Sigmoid colon (tissue), 7 donors: ENCODE results near the gene TUBA4B. TPM values are rescaled to one million over a fixed set of nuclear protein-coding genes. Genes with fewer than 3 reads are reported as not detected.
A peak's percentile ranks its signal among the peaks of the same experiment; 100 is the strongest.

Experiments
- DNase-seq: peaks from one replicate; pipeline ENCODE4 v3.0.0-alpha.2; 2019
- H3K27ac ChIP-seq, 4 donors: fragments of 200-600 bp; sonication (generic); one replicate each; pipeline ENCODE4 v1.5.1; 2016 to 2019; ENCODE audit warnings: mild to moderate bottlenecking in 1 of 4
- H3K27me3 ChIP-seq, 3 donors: fragments of 200-600 bp; sonication (generic); one replicate each; pipeline ENCODE4 v1.5.1; 2019; ENCODE audit warnings: mild to moderate bottlenecking in 1 of 3
- H3K36me3 ChIP-seq, 4 donors: fragments of 200-600 bp; sonication (generic); one replicate each; pipeline ENCODE4 v1.5.1; 2016 to 2019
- H3K4me1 ChIP-seq, 4 donors: fragments of 200-600 bp; sonication (generic); one replicate each; pipeline ENCODE4 v1.5.1; 2017 to 2019
- H3K4me3 ChIP-seq, 4 donors: fragments of 200-600 bp; sonication (generic); one replicate each; pipeline ENCODE4 v1.5.1; 2017 to 2019; ENCODE audit warnings: mild to moderate bottlenecking in 2 of 4, moderate library complexity in 1 of 4
- H3K9me3 ChIP-seq, 4 donors: fragments of 200-600 bp in 3 of 4; sonication (generic) in 3 of 4; one replicate each; pipeline versions ENCODE4 v1.5.1 to v1.6.1; 2013 to 2019
- CTCF ChIP-seq, 4 experiments: fragments of 450-650 bp in 3 of 4; fragments of 200-600 bp in 1 of 4; IDR thresholded peaks; one replicate each; pipeline ENCODE4 v1.5.1; 2016 to 2019; ENCODE audit warnings: antibody characterized with exemption in 4 of 4, mild to moderate bottlenecking in 3 of 4, moderate library complexity in 2 of 4
- EP300 ChIP-seq, 4 donors: sonication (generic); formaldehyde crosslinking; IDR thresholded peaks; one replicate each; pipeline ENCODE4 v1.6.1; 2017; ENCODE audit warnings: antibody characterized with exemption in 4 of 4
- POLR2A ChIP-seq, 2 donors: fragments of 450-650 bp; IDR thresholded peaks; one replicate each; pipeline ENCODE4 v1.6.1; 2016; ENCODE audit warnings: antibody characterized with exemption in 2 of 2, mild to moderate bottlenecking in 2 of 2, moderate library complexity in 2 of 2
- POLR2AphosphoS5 ChIP-seq, 4 donors: sonication (generic); formaldehyde crosslinking; IDR thresholded peaks; one replicate each; pipeline ENCODE4 v1.6.1; 2017; ENCODE audit warnings: antibody characterized with exemption in 4 of 4
- WGBS, 2 donors: extraction: QIAGEN DNeasy Blood & Tissue Kit; methylation state at CpG; one replicate each; pipeline ENCODE4 v1.1.7; 2013; 5-methylcytosine and 5-hydroxymethylcytosine counted together
- intact Hi-C: fragments of 100-400 bp; cut with DNase I; formaldehyde crosslinking; loops from one replicate; pipeline ENCODE4 v1.15.1; 2023
- polyA plus RNA-seq, 3 donors: library from polyadenylated mRNA; stranded (reverse); fragments of 200-250 nt; gene quantifications; one replicate each; pipeline ENCODE4 v1.2.3, GENCODE V29; 2013
- total RNA-seq, 4 donors: library from RNA; depleted of rRNA; stranded (reverse); fragments of >200 nt; gene quantifications; one replicate each; pipeline ENCODE4 v1.1.0, GENCODE V29; 2016
- donor health status: healthy with polysubstance abuse.
- donor health status: Bipolar disorder and iron deficiency.
- donor health status: healthy.

TUBA4B gene
- total and polyA plus RNA-seq, 7 donors, result not detected

DNA sequence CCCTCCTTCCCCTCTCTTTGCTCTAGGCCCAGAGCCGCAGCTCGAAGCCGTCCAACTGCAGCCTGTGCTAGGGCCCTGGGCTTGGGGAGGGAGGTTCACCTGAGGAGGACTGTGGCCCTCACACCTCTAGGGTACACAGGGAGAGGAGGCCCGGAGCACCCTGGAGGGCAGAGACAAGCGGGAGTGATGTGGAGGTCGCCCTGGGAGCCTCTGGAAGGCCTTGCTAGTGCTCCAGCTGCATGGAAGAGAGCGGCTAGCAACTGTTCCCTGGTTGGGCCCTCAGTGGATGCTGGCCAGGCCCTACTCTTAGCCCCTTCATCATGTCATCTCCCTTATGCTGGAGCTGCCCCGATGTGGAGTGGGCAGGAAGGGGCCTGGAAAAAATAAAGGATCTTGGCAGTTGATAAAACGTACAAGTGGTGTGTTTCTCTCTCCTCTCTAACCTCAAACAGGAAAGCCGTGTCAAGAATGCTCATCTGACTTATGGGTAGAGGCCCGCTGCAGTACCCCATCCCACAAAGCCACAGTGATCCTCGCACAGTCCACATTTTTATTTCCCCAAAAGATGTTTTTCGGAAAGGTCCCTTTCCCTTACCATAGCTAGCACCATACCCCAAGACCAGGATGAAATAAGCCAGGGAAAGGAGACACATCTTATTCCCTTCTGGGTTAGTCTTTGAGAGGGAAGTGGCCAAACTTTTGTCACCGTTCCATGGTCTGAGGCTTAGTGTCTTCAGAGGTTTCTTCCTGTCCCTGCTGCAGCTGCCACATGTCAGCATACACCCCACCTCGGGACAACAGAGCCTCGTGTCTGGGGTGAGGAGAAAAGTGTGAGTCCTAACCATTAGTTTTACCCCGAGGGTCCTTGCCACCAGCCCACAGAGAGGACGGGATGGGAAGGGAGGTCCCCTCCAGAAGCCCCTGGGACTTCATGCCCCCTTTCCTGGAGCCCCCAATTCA, 43.5 kb upstream of the TUBA4B start:
- peaks cover 9 to 58% (median 34%) of the 10 kb centered on the region in 4 donors for H3K36me3 ChIP-seq
- TF ChIP-seq EP300 (IDR thresholded peaks at IDR 0.05) (no peak), CTCF (IDR thresholded peaks at IDR 0.05) (no peak), POLR2AphosphoS5 (IDR thresholded peaks at IDR 0.05) (no peak), POLR2A (IDR thresholded peaks at IDR 0.05) (no peak)
- H3K4me1 ChIP-seq, result peaks cover 0 to 22% (median 19%) of the 10 kb centered on the region in 4 donors
- no peak overlapping the region for H3K27ac ChIP-seq
- WGBS, 2 donors, result 71 to 87% methylated on average over 18 of the region's 18 CpGs
- no peaks in the 10 kb centered on the region for H3K9me3 ChIP-seq
- no peaks in the 10 kb centered on the region for H3K27me3 ChIP-seq
- no peak overlapping the region for H3K4me3 ChIP-seq
- DNase-seq, result peak; percentile 63
- intact Hi-C loops, result no loop called here

- peak; percentile 60 for DNase-seq
- WGBS, 2 donors, result 95 to 96% methylated on average over 24 of the region's 24 CpGs
- H3K27ac ChIP-seq, result no peak overlapping the region
- TF ChIP-seq CTCF (IDR thresholded peaks at IDR 0.05), result no peak
- TF ChIP-seq POLR2A (IDR thresholded peaks at IDR 0.05), result no peak
- TF ChIP-seq POLR2AphosphoS5 (IDR thresholded peaks at IDR 0.05), result no peak
- no peak for TF ChIP-seq EP300 (IDR thresholded peaks at IDR 0.05)
- H3K9me3 ChIP-seq, result no peaks in the 10 kb centered on the region
- peaks cover 9 to 63% (median 41%) of the 10 kb centered on the region in 4 donors for H3K36me3 ChIP-seq
- no peak overlapping the region for H3K4me3 ChIP-seq
- H3K4me1 ChIP-seq, result peaks cover 0 to 22% (median 19%) of the 10 kb centered on the region in 4 donors
- H3K27me3 ChIP-seq, result no peaks in the 10 kb centered on the region
- intact Hi-C loops, result no loop called here
Measured at GRCh38 chr2:219210196-219210885, 42.7 kb upstream of the TUBA4B start.

DNA sequence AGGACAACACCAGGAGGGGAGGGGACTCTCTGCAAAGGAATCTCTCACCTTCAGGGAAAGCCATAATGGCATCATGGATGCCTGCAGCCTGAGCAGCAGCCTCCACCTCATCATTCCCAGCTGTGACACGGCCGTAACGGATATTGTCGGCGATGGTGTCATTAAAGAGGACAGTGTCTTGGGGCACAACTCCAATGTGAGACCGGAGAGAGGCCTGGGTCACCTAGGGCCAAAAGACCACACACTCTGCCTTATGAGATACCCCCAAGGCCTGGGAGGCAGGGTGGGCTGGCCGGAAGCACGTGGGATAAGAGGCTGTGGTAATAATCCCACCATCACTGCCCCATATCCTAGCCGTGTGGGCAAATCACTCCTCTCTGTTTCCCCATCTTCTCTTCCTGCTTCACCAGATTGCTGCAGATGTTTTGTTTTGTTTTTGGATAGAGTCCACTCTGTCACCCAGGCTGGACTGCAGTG, 42.1 kb upstream of the TUBA4B start:
- no peak for TF ChIP-seq CTCF (IDR thresholded peaks at IDR 0.05)
- no peak for TF ChIP-seq POLR2A (IDR thresholded peaks at IDR 0.05)
- TF ChIP-seq POLR2AphosphoS5 (IDR thresholded peaks at IDR 0.05), result no peak
- TF ChIP-seq EP300 (IDR thresholded peaks at IDR 0.05), result no peak
- intact Hi-C loops, result no loop called here
- Histone ChIP-seq H3K4me3 (no peak overlapping the region), H3K9me3 (no peaks in the 10 kb centered on the region), H3K4me1 (peaks cover 0 to 20% (median 18%) of the 10 kb centered on the region in 4 donors), H3K36me3 (peaks cover 9 to 63% (median 44%) of the 10 kb centered on the region in 4 donors), H3K27me3 (no peaks in the 10 kb centered on the region), H3K27ac (no peak overlapping the region)
- WGBS, 2 donors, result 90 to 93% methylated on average over 9 of the region's 9 CpGs
- DNase-seq, result no peak

DNA sequence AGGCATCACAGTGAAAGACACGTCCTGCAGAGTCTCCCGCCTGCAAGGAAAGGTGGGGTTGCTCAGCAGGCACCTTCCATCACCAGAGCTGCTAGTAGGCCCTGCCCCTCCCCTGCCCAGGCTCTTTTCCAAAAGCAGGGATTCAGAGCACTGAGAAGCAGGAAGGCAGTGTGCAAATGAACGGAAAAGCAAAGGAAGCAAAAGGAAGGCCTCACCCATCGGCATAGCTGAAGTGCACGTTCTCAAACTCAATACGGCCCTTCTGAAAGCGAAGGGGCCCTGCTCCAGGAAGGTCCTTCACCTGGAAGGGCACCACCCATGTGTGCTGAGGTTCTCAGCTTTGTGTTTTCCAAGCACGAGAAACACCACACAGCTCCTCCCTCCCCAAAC, 40.0 kb upstream of the TUBA4B start:
- TF ChIP-seq CTCF (IDR thresholded peaks at IDR 0.05) (no peak), POLR2AphosphoS5 (IDR thresholded peaks at IDR 0.05) (no peak), POLR2A (IDR thresholded peaks at IDR 0.05) (no peak), EP300 (IDR thresholded peaks at IDR 0.05) (no peak)
- H3K27me3 ChIP-seq, result no peaks in the 10 kb centered on the region
- H3K36me3 ChIP-seq, result peaks cover 9 to 59% (median 45%) of the 10 kb centered on the region in 4 donors
- peaks cover 0 to 24% (median 16%) of the 10 kb centered on the region in 4 donors for H3K4me1 ChIP-seq
- intact Hi-C loops, result no loop called here
- WGBS, 2 donors, result 93% methylated on average over 8 of the region's 8 CpGs
- no peak for DNase-seq
- no peaks in the 10 kb centered on the region for H3K9me3 ChIP-seq
- H3K4me3 ChIP-seq, result no peak overlapping the region
- H3K27ac ChIP-seq, result no peak overlapping the region
